HG03095 (cell line): ENCODE measurements around the gene GPR6.

ENCODE experiments used
- ATAC-seq: cut with Tn5 transposase; IDR thresholded peaks from one replicate; pipeline ENCODE4 v1.9.1; 2021; ENCODE audit warnings: moderate library complexity; ENCODE audit not compliant: unreplicated experiment

Gene GPR6

DNA sequence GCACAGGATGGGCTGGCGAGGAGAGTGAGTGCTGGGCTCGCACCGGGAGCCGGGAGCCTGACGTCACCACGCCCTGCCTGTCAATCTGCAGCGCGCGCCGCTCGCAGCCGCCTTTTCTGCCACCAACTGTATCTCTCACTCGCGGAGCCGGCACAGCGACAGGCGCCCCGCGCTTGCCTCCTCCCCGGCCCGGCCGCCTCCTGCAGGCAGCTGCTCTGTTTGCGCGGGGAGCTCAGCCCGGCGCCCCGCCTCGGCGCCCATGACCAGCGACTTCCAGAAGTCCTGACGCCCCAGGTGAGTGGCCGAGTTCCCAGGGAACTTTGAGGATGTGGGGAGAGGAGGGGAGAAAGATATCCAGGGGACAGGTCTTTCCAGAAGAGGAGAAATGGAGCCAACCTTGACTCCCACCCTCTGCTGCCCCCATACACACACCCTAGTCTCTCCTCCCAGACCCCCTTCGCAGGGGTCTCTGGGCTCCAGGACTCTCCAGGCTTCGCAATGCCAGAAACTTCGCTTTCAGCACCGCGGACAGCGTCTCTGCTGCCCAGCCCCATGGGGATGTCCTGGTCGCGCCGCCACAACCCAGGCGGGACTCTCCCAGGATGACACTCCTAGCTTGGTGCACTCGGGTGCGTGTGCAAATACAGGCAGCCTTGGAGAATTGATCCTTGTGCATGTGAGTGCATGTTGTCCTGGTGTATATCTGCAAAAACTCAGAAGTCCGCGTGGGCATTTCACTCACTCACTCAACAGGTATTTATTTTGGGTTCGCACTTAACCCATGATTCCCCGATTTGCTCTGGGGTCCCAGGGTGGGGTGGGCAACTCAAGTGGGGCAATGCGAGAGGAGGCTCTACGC lies at the start of gene GPR6:
TSS of gene GPR6 (plus strand) at position 138 of the 859 bp plus-strand sequence. CDS start 802 bp downstream, outside the sequence.
- no peak for ATAC-seq

GRCh38 chr6:109934293-109934692 lies 43.8 kb upstream of the GPR6 start:
- ATAC-seq = no peak

DNA sequence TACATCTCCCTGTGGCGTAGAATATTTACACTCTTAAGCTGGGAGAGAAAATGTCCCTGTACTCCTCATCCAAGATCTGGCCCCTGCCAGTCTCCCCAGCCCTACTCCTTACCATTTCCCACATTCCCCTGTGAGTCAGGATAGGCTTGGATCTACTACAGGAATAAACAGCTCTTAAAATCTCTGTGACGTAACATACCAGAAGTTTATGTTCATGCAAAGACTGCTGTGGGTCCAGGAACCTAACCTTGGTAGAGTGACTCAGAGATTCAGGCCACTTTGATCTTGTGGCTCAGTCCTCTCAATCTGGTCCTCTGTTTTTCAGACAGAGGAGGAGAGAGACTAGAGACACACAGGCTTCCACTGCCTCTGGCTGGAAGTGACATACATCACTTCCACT lies 38.5 kb upstream of the GPR6 start:
- no peak for ATAC-seq

- no peak for ATAC-seq
Observed at GRCh38 chr6:109944448-109944847, 33.7 kb upstream of the GPR6 start.

GRCh38 chr6:109945091-109945490 lies 33.0 kb upstream of the GPR6 start:
- no peak for ATAC-seq

GRCh38 chr6:109946979-109947378 lies 31.1 kb upstream of the GPR6 start:
- no peak for ATAC-seq

- ATAC-seq = no peak
Observed at GRCh38 chr6:109949281-109950065, 28.6 kb upstream of the GPR6 start.

GRCh38 chr6:109955491-109955890 lies 22.6 kb upstream of the GPR6 start:
- no peak for ATAC-seq

GRCh38 chr6:109958626-109959025 lies 19.5 kb upstream of the GPR6 start:
- no peak for ATAC-seq

DNA sequence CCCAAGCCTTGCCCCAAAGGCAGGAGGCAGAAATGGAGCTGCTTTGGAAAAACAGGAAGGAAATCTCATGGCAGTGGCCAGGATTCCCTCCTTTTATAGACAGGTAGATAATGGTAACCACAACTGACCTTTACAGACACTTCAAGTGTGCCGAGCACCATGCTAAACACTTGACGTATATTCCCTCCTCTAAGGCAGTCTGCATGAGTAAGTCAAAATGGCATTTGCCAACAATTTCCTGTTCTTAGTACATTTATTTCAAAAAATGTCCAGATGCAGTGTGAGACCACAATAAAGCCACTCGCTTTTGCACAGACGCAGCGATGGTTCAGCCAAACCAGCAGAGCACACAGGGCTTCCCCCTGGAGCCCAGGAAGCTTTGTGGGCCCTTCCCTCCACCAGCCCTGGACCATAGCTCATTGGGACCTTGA lies 16.5 kb upstream of the GPR6 start:
- no peak for ATAC-seq

DNA sequence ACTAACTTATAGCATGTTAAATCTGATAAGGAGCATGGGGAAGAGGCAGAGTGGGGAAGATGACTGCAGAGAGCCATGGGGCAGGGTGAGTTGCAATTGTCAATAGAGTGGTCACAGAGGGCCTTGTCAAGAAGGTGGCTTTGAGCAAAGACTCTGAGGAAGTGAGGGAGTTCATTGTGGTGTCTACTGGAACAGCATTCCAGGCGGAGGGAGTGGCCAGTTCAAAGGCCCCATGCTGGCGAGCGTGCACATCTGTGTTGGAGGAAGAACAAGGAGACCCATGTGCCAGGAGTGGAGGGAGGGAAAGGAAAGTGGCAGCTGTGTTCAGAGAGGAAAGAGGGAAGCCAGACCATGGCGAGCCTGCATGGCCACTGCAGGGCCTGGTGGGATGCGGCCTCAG lies 15.8 kb upstream of the GPR6 start:
- no peak for ATAC-seq

- no peak for ATAC-seq
Observed at GRCh38 chr6:109963598-109964170, 14.4 kb upstream of the GPR6 start.

DNA sequence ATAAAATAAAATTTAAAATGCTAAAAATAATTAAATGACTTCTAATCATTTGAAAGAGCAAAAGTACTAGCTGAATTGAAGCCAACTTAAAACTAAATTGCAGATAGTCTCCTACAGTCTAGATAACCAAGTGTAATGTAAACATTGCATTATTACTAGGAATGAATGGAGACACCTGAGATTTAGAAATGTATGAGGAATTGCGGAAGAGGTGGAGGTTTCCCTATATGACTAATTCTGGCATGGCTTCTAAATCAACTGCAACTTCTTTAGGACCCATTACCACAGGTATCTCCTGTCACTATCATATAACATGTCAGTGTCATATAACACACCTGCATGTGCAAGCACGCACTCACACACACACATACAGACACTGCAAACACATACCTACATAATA lies 13.2 kb upstream of the GPR6 start:
- no peak for ATAC-seq

- no peak for ATAC-seq
Observed at GRCh38 chr6:109966299-109966698, 11.8 kb upstream of the GPR6 start.

GRCh38 chr6:109977791-109978173 lies 329 bp upstream of the GPR6 start:
- ATAC-seq = no peak

DNA sequence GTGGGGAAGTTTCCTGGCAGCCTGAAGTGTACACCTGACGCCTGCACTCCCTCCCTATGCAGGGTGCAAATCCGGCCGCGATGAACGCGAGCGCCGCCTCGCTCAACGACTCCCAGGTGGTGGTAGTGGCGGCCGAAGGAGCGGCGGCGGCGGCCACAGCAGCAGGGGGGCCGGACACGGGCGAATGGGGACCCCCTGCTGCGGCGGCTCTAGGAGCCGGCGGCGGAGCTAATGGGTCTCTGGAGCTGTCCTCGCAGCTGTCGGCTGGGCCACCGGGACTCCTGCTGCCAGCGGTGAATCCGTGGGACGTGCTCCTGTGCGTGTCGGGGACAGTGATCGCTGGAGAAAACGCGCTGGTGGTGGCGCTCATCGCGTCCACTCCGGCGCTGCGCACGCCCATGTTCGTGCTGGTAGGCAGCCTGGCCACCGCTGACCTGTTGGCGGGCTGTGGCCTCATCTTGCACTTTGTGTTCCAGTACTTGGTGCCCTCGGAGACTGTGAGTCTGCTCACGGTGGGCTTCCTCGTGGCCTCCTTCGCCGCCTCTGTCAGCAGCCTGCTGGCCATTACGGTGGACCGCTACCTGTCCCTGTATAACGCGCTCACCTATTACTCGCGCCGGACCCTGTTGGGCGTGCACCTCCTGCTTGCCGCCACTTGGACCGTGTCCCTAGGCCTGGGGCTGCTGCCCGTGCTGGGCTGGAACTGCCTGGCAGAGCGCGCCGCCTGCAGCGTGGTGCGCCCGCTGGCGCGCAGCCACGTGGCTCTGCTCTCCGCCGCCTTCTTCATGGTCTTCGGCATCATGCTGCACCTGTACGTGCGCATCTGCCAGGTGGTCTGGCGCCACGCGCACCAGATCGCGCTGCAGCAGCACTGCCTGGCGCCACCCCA lies 1.2 kb downstream of the GPR6 start:
- no peak for ATAC-seq

DNA sequence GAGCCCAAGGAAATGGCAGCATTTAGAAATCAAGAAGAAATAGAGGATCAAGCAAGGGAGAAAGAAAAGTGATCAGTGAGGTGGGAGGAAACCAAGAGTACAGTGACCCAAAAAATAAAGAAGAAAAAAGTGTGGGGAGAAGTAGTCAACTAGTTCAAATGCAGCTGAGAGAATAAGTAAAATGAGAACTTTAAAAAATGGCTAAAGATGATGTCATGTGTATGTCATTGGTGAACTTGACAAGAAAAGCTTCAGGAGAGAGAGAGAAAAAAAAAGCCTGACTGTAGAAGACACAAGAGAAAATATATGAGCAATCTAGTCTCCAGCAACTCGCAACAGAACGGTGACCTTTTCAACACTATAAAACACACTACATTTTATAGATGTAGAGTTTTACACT lies 6.3 kb downstream of the GPR6 start:
- no peak for ATAC-seq

GRCh38 chr6:109987196-109987595 lies 9.1 kb downstream of the GPR6 start:
- no peak for ATAC-seq

- no peak for ATAC-seq
Observed at GRCh38 chr6:109991201-109992101, 13.3 kb downstream of the GPR6 start.
